Measurements from ENCODE around the gene ZNF593OS.

DNA sequence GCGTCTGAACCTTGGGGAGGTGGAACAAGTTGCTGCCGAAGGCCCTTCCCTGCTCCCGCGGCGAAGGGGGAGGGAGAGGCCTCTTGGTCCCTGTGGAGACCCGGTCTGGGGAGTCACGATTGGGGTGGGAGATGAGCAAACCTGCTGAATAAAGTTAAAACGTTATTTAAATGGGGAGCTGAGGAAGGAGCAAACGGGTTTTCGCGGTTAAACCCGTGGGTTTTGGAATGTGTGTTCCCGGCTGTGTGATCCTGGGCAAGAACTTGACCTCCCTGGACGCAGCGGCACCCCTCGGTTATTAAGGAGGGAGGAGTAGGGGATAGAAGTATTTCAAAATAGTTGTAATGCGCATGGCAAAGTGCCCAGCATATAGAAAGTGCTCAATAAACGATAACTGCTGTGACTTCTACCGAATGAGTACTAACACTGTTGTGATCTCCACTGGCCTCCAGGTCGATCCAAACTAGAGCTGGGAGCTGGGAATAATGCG, 9.4 kb downstream of the ZNF593OS start:
- TF ChIP-seq, protein P1, sequence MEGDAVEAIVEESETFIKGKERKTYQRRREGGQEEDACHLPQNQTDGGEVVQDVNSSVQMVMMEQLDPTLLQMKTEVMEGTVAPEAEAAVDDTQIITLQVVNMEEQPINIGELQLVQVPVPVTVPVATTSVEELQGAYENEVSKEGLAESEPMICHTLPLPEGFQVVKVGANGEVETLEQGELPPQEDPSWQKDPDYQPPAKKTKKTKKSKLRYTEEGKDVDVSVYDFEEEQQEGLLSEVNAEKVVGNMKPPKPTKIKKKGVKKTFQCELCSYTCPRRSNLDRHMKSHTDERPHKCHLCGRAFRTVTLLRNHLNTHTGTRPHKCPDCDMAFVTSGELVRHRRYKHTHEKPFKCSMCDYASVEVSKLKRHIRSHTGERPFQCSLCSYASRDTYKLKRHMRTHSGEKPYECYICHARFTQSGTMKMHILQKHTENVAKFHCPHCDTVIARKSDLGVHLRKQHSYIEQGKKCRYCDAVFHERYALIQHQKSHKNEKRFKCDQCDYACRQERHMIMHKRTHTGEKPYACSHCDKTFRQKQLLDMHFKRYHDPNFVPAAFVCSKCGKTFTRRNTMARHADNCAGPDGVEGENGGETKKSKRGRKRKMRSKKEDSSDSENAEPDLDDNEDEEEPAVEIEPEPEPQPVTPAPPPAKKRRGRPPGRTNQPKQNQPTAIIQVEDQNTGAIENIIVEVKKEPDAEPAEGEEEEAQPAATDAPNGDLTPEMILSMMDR (IDR thresholded peaks at IDR 0.05; ENCODE audit: borderline replicate concordance, extremely low read depth, low read length, poor library complexity, severe bottlenecking): no peak
- TF ChIP-seq EZH2 (IDR thresholded peaks at IDR 0.05; ENCODE audit: borderline replicate concordance, low read depth, low read length, severe bottlenecking): no peak

All from DND-41 (cell line).